Measurements from ENCODE around the gene AQP1. TPM values are rescaled to one million over a fixed set of nuclear protein-coding genes. Genes with fewer than 3 reads are reported as not detected.

Gene AQP1
- total RNA-seq, 1 donor from 2014 or later: 6.7 TPM

DNA sequence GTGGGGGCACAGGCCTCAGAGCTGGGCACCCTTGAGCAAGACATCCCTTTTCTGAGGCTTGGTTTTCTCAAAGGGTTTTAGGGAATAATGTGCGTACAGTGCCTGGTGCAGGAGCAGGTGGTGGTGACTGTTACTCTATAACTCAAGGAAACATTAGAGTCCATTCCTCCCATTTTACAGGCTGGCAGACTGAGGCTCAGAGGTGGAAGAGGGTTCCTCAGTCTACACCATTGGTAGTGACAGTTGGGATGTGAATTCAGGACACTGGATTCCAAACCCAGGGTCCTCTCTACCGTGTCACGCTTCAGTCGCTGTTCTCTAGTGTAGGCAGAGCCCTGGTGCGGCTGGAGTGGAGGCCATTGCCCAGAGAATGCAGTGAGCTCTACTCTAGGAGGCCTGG lies 40.0 kb upstream of the AQP1 start:
- no peak overlapping the region for H3K4me3 Mint-ChIP-seq (ENCODE audit: unreplicated experiment)
- no peak for DNase-seq (ENCODE audit: extremely low spot score, unreplicated experiment)
- peaks cover 3% of the 10 kb centered on the region for H3K9me3 Mint-ChIP-seq (ENCODE audit: unreplicated experiment)
- H3K4me1 Mint-ChIP-seq (ENCODE audit: unreplicated experiment): no peaks in the 10 kb centered on the region
- no peaks in the 10 kb centered on the region for H3K27me3 Mint-ChIP-seq (ENCODE audit: unreplicated experiment)
- H3K36me3 Mint-ChIP-seq (ENCODE audit: unreplicated experiment): peaks cover 2% of the 10 kb centered on the region
- H3K27ac Mint-ChIP-seq (ENCODE audit: unreplicated experiment): no peak overlapping the region
- TF ChIP-seq, protein P1, sequence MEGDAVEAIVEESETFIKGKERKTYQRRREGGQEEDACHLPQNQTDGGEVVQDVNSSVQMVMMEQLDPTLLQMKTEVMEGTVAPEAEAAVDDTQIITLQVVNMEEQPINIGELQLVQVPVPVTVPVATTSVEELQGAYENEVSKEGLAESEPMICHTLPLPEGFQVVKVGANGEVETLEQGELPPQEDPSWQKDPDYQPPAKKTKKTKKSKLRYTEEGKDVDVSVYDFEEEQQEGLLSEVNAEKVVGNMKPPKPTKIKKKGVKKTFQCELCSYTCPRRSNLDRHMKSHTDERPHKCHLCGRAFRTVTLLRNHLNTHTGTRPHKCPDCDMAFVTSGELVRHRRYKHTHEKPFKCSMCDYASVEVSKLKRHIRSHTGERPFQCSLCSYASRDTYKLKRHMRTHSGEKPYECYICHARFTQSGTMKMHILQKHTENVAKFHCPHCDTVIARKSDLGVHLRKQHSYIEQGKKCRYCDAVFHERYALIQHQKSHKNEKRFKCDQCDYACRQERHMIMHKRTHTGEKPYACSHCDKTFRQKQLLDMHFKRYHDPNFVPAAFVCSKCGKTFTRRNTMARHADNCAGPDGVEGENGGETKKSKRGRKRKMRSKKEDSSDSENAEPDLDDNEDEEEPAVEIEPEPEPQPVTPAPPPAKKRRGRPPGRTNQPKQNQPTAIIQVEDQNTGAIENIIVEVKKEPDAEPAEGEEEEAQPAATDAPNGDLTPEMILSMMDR (IDR thresholded peaks at IDR 0.05): no peak

DNA sequence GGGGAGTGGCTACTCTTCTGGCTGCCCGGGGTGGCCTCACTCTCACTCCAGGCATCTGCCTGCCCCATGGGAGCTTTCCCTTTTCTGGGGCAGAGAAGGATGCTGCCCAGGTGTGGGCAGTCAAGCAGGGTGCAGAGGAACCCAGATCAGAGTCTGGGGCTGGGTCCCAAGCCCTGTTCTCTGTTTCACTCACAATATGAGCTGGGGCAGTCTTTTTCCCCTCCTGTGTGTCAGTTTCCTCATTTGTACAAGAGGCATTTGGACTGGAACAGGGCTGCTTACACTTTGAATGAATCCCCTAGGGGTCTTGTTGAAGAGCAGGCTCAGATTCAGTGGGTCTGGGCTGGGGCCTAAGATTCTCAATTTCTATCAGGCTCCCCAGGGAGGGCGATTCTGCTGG lies 38.4 kb upstream of the AQP1 start:
- H3K27me3 Mint-ChIP-seq (ENCODE audit: unreplicated experiment): no peaks in the 10 kb centered on the region
- no peaks in the 10 kb centered on the region for H3K4me1 Mint-ChIP-seq (ENCODE audit: unreplicated experiment)
- H3K36me3 Mint-ChIP-seq (ENCODE audit: unreplicated experiment): peaks cover 2% of the 10 kb centered on the region
- TF ChIP-seq, protein P1 (IDR thresholded peaks at IDR 0.05): no peak
- no peak overlapping the region for H3K4me3 Mint-ChIP-seq (ENCODE audit: unreplicated experiment)
- H3K9me3 Mint-ChIP-seq (ENCODE audit: unreplicated experiment): peaks cover 3% of the 10 kb centered on the region
- DNase-seq (ENCODE audit: extremely low spot score, unreplicated experiment): no peak
- H3K27ac Mint-ChIP-seq (ENCODE audit: unreplicated experiment): no peak overlapping the region

DNA sequence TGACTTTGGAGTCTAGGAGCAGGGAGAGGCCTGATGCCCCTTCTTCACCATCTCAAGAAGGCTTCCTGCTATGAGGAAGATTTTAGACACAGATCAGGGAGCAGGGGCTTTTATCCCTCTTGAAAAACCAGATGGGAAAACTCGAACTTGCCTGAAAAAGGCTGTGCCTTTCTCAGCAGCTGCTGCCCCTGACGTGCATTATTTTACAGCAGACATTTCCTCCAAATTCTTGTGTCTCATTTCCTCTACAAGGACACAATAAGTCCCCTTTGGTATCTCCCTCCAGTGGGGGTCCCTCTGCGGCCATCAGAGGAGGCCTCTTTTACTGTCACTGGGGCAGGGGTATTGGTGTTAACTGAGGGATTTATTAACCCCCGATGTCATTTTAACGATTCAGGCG lies 38.0 kb upstream of the AQP1 start:
- TF ChIP-seq, protein P1 (IDR thresholded peaks at IDR 0.05): no peak
- H3K27me3 Mint-ChIP-seq (ENCODE audit: unreplicated experiment): peaks cover 1% of the 10 kb centered on the region
- peaks cover 2% of the 10 kb centered on the region for H3K36me3 Mint-ChIP-seq (ENCODE audit: unreplicated experiment)
- H3K9me3 Mint-ChIP-seq (ENCODE audit: unreplicated experiment): peaks cover 3% of the 10 kb centered on the region
- H3K27ac Mint-ChIP-seq (ENCODE audit: unreplicated experiment): no peak overlapping the region
- H3K4me1 Mint-ChIP-seq (ENCODE audit: unreplicated experiment): no peaks in the 10 kb centered on the region
- no peak for DNase-seq (ENCODE audit: extremely low spot score, unreplicated experiment)
- H3K4me3 Mint-ChIP-seq (ENCODE audit: unreplicated experiment): no peak overlapping the region

DNA sequence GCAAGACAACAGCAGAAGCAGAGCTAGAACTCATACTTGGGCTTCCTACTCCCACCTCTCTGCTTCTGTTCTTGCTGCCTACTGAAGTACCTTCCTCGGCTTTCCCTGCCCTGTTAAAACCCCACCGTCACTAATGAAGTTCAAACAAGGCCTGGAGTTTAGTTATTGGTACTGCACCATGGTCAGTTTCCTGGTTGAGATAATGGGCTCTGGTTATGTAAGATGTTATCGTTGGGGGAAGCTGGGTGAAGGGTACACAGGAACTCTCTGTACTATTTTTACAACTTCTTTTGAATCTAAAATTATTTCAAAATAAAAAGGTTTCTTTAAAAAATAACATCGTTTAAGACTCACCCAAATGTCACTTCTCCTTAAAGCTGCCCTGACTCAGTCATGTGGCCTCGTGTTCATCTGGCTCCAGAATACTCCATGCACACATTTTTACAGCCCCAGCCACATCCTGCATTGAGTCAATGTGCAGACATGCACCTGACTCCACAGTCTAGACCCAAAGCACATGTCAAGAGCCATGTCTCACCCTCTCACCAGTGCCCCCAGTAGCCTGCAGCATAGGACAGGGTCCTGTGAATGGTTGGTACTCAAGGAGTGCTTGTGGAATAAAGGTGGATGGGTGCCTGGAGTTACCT lies 36.9 kb upstream of the AQP1 start:
- DNase-seq (ENCODE audit: extremely low spot score, unreplicated experiment): no peak
- Mint-ChIP-seq H3K27ac (ENCODE audit: unreplicated experiment) (no peak overlapping the region), H3K4me3 (ENCODE audit: unreplicated experiment) (no peak overlapping the region), H3K4me1 (ENCODE audit: unreplicated experiment) (no peaks in the 10 kb centered on the region), H3K27me3 (ENCODE audit: unreplicated experiment) (peaks cover 12% of the 10 kb centered on the region), H3K36me3 (ENCODE audit: unreplicated experiment) (peaks cover 2% of the 10 kb centered on the region), H3K9me3 (ENCODE audit: unreplicated experiment) (peaks cover 3% of the 10 kb centered on the region)
- TF ChIP-seq, protein P1 (IDR thresholded peaks at IDR 0.05): no peak

DNA sequence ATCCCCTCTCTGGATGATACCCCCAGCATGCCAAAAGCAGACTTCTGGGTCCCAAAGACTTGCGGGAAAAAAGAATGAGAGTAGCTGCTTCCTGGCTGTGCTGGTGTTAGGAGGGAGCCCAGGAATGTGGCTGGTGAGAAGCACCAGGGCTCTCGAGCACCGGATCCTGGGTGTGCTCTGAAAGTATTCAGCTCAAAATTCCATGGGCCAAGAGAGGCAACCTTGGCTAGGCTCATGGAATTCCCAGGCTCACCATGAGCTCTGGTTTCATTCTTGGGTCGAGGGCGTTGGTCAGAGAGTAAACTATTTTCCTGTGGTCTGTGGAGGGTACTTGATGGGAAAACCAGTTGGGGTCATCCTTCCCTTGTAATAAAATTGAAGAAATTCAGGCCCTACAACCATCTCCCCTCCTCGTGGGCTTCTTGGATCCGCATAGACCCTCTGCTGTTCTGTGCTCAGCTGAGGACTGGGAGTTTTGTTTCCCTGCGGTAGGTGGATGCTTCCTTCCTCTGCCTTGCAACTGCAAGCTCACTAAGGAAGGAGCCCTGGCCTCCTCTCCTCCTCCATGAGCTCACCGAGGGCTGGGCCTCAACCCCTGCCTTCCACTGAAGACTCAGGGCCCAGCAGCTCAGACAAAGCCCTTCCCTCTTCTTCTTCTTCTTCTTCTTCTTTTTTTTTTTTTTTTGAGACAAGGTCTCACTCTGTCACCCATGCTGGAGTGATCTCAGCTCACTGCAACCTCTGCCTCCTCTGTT lies 34.5 kb upstream of the AQP1 start:
- no peak for DNase-seq (ENCODE audit: extremely low spot score, unreplicated experiment)
- Mint-ChIP-seq H3K27ac (ENCODE audit: unreplicated experiment) (no peak overlapping the region), H3K9me3 (ENCODE audit: unreplicated experiment) (peaks cover 3% of the 10 kb centered on the region), H3K4me1 (ENCODE audit: unreplicated experiment) (no peaks in the 10 kb centered on the region), H3K36me3 (ENCODE audit: unreplicated experiment) (peaks cover 2% of the 10 kb centered on the region), H3K27me3 (ENCODE audit: unreplicated experiment) (peaks cover 25% of the 10 kb centered on the region), H3K4me3 (ENCODE audit: unreplicated experiment) (no peak overlapping the region)
- TF ChIP-seq, protein P1 (IDR thresholded peaks at IDR 0.05): no peak
